Astrocyte of the spinal cord (primary cell): ENCODE data around the gene ERC2.

Source experiments
- DNase-seq: peaks from one replicate; pipeline ENCODE4 v3.0.0; 2011; ENCODE audit warnings: low read depth, low spot score
- H3K4me3 ChIP-seq: 2 replicates; pipeline ENCODE4 v1.5.1; 2011; ENCODE audit warnings: low read depth, mild to moderate bottlenecking, low read length, moderate library complexity
- in situ Hi-C: cut with HindIII; loops from 2 replicates; pipeline ENCODE4 v1.10.0; 2017; ENCODE audit warnings: low sequenced_read_pairs
- TF ChIP-seq, protein P1 (sequence below): IDR thresholded peaks from 2 replicates; pipeline ENCODE4 v1.5.1; 2012; ENCODE audit warnings: low read depth, mild to moderate bottlenecking, low read length, inconsistent platforms

The ERC2 gene

DNA sequence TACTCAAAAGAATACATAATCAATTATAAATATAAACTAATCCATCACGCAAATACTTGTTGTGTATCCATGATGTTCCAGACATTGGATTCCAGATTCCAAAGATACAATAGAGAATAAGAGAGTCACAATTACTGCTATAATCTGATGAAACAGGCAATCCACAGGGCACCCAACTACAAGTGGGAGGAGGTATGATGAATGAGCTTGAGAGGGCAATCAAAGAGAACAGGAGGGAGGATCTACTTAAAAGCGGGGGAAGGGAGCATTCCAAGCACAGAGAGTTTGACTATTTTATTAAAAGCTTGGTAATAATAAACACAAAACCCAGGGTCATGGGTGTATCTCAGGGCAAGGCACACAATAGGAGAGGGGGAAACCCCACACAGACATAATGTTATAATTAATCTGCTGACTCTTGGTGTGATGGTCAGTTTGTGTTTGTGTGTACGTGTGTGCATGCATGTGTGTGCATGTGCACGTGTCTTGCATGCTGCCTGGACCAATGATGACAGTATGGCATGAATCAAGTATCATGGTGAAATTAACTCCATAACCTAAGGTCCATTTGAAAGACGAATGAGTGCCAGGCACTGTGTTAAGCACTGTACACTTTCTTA lies 655.8 kb downstream of the ERC2 start:
- in situ Hi-C loops: no loop called here
- no peak for DNase-seq
- no peak overlapping the region for H3K4me3 ChIP-seq
- TF ChIP-seq, protein P1, sequence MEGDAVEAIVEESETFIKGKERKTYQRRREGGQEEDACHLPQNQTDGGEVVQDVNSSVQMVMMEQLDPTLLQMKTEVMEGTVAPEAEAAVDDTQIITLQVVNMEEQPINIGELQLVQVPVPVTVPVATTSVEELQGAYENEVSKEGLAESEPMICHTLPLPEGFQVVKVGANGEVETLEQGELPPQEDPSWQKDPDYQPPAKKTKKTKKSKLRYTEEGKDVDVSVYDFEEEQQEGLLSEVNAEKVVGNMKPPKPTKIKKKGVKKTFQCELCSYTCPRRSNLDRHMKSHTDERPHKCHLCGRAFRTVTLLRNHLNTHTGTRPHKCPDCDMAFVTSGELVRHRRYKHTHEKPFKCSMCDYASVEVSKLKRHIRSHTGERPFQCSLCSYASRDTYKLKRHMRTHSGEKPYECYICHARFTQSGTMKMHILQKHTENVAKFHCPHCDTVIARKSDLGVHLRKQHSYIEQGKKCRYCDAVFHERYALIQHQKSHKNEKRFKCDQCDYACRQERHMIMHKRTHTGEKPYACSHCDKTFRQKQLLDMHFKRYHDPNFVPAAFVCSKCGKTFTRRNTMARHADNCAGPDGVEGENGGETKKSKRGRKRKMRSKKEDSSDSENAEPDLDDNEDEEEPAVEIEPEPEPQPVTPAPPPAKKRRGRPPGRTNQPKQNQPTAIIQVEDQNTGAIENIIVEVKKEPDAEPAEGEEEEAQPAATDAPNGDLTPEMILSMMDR: no peak

DNA sequence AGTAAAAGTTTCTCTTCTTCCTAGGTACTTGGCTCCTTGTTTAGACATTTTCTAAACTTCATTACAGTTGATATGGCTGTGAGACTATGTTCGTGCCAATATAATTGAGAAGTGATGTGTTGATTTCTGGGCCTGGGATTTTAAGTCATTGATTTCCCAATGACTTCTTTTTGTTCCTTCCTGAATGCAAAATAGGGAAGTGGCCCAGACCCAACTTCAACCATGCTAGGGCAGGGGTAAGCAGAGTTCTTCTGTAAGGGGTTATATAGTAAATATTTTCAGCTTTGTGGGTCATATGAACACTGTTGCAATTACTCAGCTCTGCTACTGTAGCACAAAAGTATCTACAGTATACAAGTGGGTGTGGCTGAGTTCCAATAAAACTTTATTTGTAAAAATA lies 661.1 kb downstream of the ERC2 start:
- no peak for DNase-seq
- H3K4me3 ChIP-seq: no peak overlapping the region
- TF ChIP-seq, protein P1: no peak
- in situ Hi-C loops: no loop called here

DNA sequence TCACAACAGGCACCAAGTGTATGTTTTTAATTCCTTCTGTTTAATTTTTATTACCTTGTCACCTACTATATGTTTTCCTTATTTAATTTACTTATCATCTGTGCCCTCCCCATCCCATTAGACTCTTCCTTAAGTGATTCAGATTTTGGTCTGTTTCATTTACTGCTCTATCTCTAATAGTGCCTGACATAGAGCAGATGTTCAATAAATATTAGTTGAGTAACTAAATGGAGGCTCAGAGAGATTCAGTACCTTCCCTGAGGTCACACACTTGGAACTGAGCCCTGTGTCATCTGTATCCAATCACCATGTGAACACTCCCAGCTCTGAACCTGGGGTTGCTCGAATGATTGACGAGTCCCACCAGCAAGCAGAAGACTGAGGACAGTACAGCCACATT lies 663.1 kb downstream of the ERC2 start:
- in situ Hi-C loops: no loop called here
- TF ChIP-seq, protein P1: no peak
- no peak for DNase-seq
- no peak overlapping the region for H3K4me3 ChIP-seq

DNA sequence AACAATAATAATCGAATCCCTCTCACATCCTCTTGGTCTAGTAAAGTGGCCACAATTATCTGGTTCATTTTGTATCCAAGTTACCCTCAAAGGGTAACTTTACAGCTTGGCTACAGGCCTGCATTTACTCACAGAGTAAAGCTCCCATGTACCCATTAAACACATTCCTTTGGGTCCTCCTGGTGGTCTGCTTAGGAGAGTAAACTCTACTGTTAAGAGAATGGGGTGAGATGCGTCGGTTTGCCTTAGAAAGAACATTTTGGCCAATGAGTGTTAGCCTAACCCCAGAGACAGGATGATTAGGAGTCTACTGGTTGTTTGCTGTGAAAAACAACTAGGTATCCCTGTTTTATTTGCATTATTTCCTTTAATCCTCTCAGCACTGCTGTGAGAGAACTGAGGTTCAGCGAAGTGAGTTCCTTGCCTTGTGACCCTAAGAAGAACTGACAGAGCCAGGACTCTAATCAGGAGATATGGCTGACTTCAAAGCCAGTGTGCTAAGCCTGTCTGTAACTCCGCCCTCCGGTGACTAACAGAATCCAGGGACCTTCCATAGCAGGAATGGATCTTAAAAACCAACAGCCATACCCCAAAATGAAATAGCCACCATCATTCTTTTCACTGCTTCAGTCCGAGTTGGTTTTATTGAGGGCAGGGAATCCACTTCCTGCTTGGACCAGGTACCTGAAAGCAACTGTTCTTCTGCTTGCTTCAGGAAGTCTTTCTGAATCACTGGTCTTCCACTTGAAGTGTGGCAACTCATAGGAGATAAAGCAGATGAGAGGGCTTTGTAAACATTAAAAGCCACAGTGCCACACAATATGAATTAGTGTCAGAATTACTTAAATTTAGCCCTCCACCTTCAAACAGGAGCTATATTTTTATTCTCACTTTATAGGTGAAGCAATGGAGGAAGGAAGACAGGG lies 663.8 kb downstream of the ERC2 start:
- in situ Hi-C loops: no loop called here
- no peak overlapping the region for H3K4me3 ChIP-seq
- DNase-seq: no peak
- TF ChIP-seq, protein P1: no peak

DNA sequence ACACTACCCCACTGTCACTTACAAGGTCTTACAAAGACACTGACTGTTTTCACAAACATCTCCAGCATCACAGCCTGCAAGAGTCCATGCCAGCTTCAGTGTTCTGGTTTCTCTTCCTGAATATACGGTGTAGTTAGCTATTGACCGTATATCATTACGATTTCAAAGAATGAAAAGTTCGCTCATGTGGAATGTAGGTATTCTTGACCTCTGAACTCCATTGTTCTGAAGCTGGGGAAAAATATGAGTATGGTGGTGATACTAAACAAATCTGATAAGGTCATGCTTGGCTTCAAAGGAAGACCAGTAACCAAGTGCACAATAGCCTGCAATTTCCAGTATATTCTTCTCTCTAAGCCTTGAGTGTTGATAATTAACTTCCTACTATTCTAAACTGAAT lies 665.5 kb downstream of the ERC2 start:
- TF ChIP-seq, protein P1: no peak
- H3K4me3 ChIP-seq: no peak overlapping the region
- in situ Hi-C loops: no loop called here
- no peak for DNase-seq

DNA sequence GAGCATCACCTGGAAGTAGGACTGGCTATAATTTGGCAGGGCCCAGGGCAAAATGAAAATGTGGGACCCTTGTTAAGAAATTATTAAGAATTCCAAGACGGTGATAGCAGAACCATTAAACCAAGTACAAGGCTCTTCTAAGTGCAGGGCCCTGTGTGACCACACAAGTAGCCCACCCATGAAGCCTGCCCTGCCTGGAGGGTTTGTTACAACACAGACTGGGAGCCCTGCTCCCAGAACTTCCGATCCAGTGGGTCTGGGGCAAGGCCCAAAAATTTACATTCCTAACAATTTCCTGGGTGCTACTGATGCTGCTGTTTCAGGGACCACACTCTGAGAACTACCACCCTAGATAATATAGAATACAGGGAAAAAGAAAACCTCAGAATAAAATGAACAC lies 666.6 kb downstream of the ERC2 start:
- TF ChIP-seq, protein P1: no peak
- in situ Hi-C loops: no loop called here
- no peak for DNase-seq
- H3K4me3 ChIP-seq: no peak overlapping the region
